ENCODE data around the gene OR51D1.

DNA sequence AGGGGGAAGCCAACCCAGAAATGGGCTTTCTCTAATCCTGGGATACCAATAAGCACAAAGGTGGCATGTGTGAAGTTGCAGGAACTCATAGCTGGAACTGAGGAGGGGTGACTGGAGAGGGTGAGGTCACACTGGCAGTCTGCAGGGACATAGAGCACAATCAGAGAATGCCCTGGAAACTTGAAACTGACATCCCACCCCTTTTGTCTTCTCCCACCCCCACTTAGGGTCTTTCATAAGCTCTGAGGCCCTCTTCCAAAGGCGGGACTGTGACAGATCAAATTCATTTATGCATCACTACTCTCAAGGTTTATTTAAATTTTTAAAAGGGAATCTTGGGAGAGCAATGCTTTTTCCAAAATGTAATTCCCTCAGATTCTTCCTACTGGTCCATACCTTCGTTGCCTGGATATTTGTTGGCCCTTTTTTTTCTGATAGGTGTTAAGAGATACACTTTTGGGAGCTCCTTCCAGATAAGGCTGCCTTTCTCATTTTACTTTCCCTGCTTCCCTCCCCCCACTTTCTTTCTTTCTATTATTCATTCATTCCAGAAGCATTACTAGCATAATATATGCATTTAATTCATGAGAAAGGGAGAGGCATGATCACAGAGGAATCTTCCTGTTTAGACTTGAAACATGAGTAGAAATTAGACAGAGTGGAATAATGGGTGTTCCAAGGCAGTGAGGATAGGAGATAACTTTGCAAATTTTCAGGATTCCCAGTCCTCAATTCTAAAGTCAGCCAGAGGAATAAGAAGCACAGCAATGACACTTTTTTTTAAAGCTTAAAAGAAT is 45.5 kb downstream of the OR51D1 start:
- TF ChIP-seq, protein P1, sequence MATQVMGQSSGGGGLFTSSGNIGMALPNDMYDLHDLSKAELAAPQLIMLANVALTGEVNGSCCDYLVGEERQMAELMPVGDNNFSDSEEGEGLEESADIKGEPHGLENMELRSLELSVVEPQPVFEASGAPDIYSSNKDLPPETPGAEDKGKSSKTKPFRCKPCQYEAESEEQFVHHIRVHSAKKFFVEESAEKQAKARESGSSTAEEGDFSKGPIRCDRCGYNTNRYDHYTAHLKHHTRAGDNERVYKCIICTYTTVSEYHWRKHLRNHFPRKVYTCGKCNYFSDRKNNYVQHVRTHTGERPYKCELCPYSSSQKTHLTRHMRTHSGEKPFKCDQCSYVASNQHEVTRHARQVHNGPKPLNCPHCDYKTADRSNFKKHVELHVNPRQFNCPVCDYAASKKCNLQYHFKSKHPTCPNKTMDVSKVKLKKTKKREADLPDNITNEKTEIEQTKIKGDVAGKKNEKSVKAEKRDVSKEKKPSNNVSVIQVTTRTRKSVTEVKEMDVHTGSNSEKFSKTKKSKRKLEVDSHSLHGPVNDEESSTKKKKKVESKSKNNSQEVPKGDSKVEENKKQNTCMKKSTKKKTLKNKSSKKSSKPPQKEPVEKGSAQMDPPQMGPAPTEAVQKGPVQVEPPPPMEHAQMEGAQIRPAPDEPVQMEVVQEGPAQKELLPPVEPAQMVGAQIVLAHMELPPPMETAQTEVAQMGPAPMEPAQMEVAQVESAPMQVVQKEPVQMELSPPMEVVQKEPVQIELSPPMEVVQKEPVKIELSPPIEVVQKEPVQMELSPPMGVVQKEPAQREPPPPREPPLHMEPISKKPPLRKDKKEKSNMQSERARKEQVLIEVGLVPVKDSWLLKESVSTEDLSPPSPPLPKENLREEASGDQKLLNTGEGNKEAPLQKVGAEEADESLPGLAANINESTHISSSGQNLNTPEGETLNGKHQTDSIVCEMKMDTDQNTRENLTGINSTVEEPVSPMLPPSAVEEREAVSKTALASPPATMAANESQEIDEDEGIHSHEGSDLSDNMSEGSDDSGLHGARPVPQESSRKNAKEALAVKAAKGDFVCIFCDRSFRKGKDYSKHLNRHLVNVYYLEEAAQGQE (IDR thresholded peaks at IDR 0.05; ENCODE audit: insufficient read depth in 1 of 2, low read depth in 2 of 2, low read length in 2 of 2), result no peak
- no peak for TF ChIP-seq SIN3A (IDR thresholded peaks at IDR 0.05; ENCODE audit: borderline replicate concordance, insufficient read depth, low read length)

Measured in PFSK-1 (cell line).